ENCODE measurements around the gene WDCP. TPM values are rescaled to one million over a fixed set of nuclear protein-coding genes. Genes with fewer than 3 reads are reported as not detected.

WDCP gene
- total RNA-seq, 1 donor from 2014 or later: 43.9 TPM

DNA sequence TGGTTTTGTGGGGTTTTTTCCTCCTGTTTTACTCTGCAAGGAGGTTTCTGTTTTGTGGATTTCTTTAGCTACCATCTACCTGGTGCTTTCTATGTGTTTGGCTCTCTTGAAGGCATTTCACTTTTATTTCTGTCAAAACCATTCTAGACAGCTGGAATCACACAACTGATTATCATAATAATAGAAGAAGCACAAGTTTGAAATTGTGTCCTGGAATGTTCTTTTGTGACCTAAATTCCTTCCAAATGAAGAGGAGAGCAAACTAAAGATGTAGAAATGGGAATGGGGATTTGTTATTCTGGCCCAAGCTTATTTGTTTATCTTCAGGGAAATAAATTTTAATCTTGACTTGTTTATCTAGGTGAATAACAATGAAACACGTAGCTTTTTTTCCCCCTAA is 54.3 kb downstream of the WDCP start:
- no peak for TF ChIP-seq CTCF (conservative IDR thresholded peaks at IDR 0.05)
- Mint-ChIP-seq H3K9me3 (no peaks in the 10 kb centered on the region), H3K27ac (ENCODE audit: unreplicated experiment) (no peak overlapping the region), H3K4me1 (peaks cover 17% of the 10 kb centered on the region), H3K27me3 (ENCODE audit: low read depth) (no peaks in the 10 kb centered on the region), H3K4me3 (no peak overlapping the region), H3K36me3 (ENCODE audit: low read depth) (no peaks in the 10 kb centered on the region)
- no peak for DNase-seq (ENCODE audit: low read depth, low spot score)

DNA sequence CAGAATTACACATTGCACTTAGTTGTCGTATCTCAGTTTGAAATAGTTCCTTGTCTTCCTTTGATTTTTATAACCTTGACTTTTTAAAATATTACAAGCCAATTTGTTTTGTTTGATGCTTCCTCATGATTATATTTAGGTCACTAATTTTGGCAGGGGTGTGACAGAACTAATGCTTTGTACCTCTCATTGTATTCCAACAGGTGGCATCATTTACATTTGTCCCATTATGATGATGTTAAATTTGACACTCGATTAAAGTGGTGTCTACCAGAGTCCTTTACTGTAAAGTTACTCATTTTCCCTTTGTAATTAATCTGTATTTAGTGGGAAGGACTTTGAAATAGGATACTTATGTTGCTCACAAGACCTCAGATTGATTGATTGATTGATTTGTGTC is 58.8 kb downstream of the WDCP start:
- DNase-seq (ENCODE audit: low read depth, low spot score): no peak
- H3K36me3 Mint-ChIP-seq (ENCODE audit: low read depth): no peaks in the 10 kb centered on the region

More for the DNA sequence above, 58.8 kb downstream of the WDCP start:
- Mint-ChIP-seq H3K27me3 (ENCODE audit: low read depth) (no peaks in the 10 kb centered on the region), H3K4me3 (no peak overlapping the region), H3K9me3 (no peaks in the 10 kb centered on the region), H3K27ac (ENCODE audit: unreplicated experiment) (no peak overlapping the region), H3K4me1 (peaks cover 12% of the 10 kb centered on the region)
- no peak for TF ChIP-seq CTCF (conservative IDR thresholded peaks at IDR 0.05)

Other genes with a start within 250 kb of the WDCP start
- gene ATAD2B, start 120.3 kb downstream of the WDCP start, total RNA-seq: 29.4 and 32.9 TPM in 2 replicates
- 29.8 and 31.1 TPM in 2 replicates for gene UBXN2A, start 106.9 kb downstream of the WDCP start, total RNA-seq
- gene MFSD2B, start 37.3 kb downstream of the WDCP start, total RNA-seq: 0.47 and 0.61 TPM in 2 replicates
- gene FKBP1B, start 2.4 kb upstream of the WDCP start, total RNA-seq: 22.0 and 22.1 TPM in 2 replicates
- 89.5 and 94.3 TPM in 2 replicates for gene SF3B6, start 28.9 kb upstream of the WDCP start, total RNA-seq
- gene TP53I3, start 37.4 kb upstream of the WDCP start, total RNA-seq: 38.3 and 40.8 TPM in 2 replicates
- 1.3 and 1.7 TPM in 2 replicates for gene PFN4, start 75.9 kb upstream of the WDCP start, total RNA-seq
- 21.0 and 21.3 TPM in 2 replicates for gene FAM228B, start 76.1 kb upstream of the WDCP start, total RNA-seq
- 0.39 and 0.51 TPM in 2 replicates for gene FAM228A, start 127.7 kb upstream of the WDCP start, total RNA-seq